H1 (cell line): ENCODE measurements around the gene C13orf42. TPM values are rescaled to one million over a fixed set of nuclear protein-coding genes. Genes with fewer than 3 reads are reported as not detected.

ENCODE experiments used
- KDM4A ChIP-seq: IDR thresholded peaks from one replicate; pipeline ENCODE4 v1.7.1; 2012; ENCODE audit warnings: low read depth, mild to moderate bottlenecking, moderate library complexity, low read length, inconsistent platforms; ENCODE audit not compliant: severe bottlenecking
- PHF8 ChIP-seq: fragments of 200-600 bp; sonication (generic); conservative IDR thresholded peaks from 2 replicates; pipeline ENCODE4 v1.7.1; 2012; ENCODE audit warnings: low read depth, mild to moderate bottlenecking, inconsistent platforms, low read length, moderate library complexity
- RAD21 ChIP-seq, 2 experiments: IDR thresholded peaks in 1 of 2; conservative IDR thresholded peaks in 1 of 2; 2 replicates each; pipeline ENCODE4 v1.6.1; 2011; ENCODE audit warnings: low read depth in 2 of 2, low read length in 2 of 2, improper control_type of control experiment in 1 of 2, inconsistent platforms in 1 of 2, mild to moderate bottlenecking in 1 of 2, moderate library complexity in 1 of 2
- RBBP5 ChIP-seq: IDR thresholded peaks from 2 replicates; pipeline ENCODE4 v1.7.1; 2012; ENCODE audit warnings: low read depth, mild to moderate bottlenecking, inconsistent platforms, low read length, moderate library complexity, borderline replicate concordance
- TCF12 ChIP-seq: IDR thresholded peaks from 2 replicates; pipeline ENCODE4 v1.6.1; 2011; ENCODE audit warnings: low read depth, mild to moderate bottlenecking, low read length
- polyA plus RNA-seq, 7 experiments: library from polyadenylated mRNA; depleted of rRNA in 3 of 7; stranded (reverse) in 5 of 7; unstranded in 2 of 7; fragments of >200 nt in 5 of 7; fragments of 200-250 nt in 2 of 7; gene quantifications; 1 replicate in 5 of 7; 2 replicates in 1 of 7; 4 replicates in 1 of 7; pipeline versions ENCODE4 v1.2.1 to v1.2.3, GENCODE V29; 2011 to 2013; ENCODE audit warnings: missing spikeins in 2 of 7, mixed read lengths in 2 of 7
- total RNA-seq: library from RNA; stranded (reverse); fragmentation: NEBNext Ultra II Directional; extraction: Animal tissue kit (Norgen Biotek cat#: 25700); gene quantifications from 2 replicates; pipeline ENCODE4 v1.2.1, GENCODE V29; 2021
- TF ChIP-seq, protein P1 (sequence below): fragments of 300-600 bp; sonication (generic); IDR thresholded peaks from 2 replicates; pipeline ENCODE4 v1.7.1; 2012; ENCODE audit warnings: low read length, moderate library complexity, mild to moderate bottlenecking, inconsistent platforms; ENCODE audit not compliant: insufficient replicate concordance
- TF ChIP-seq, protein P2 (sequence below): IDR thresholded peaks from 2 replicates; pipeline ENCODE4 v1.6.1; 2012; ENCODE audit warnings: inconsistent platforms
- TF ChIP-seq, protein P3 (sequence below): IDR thresholded peaks from 2 replicates; pipeline ENCODE4 v1.6.1; 2011; ENCODE audit warnings: low read depth, mild to moderate bottlenecking, low read length; ENCODE audit not compliant: insufficient read depth

The C13orf42 gene
- total and polyA plus RNA-seq, 2 of the 8 experiments (the other 6 are each of a cell fraction or from before 2014, with no cell fraction given), result 9.9 to 10.1 TPM

DNA sequence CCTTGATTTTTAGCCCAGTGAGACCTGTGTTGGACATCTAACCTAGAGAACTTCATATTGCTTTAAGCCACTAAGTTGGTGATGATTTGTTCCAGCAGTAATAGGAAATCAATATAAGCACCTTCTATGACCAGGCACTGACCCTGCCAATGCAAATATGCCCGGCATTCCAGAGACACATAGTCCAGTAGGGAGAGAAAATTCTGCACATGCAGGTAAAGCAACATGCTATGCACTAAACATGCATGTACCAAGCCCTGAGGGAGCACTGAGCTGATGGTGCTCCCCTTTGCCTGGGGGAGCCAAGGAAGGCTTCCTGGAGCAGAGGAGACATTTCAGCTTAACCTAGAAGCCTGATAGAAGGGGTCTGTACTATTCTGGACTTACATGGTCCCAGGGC is 40.4 kb upstream of the C13orf42 start (continued):
- TF ChIP-seq, protein P1, sequence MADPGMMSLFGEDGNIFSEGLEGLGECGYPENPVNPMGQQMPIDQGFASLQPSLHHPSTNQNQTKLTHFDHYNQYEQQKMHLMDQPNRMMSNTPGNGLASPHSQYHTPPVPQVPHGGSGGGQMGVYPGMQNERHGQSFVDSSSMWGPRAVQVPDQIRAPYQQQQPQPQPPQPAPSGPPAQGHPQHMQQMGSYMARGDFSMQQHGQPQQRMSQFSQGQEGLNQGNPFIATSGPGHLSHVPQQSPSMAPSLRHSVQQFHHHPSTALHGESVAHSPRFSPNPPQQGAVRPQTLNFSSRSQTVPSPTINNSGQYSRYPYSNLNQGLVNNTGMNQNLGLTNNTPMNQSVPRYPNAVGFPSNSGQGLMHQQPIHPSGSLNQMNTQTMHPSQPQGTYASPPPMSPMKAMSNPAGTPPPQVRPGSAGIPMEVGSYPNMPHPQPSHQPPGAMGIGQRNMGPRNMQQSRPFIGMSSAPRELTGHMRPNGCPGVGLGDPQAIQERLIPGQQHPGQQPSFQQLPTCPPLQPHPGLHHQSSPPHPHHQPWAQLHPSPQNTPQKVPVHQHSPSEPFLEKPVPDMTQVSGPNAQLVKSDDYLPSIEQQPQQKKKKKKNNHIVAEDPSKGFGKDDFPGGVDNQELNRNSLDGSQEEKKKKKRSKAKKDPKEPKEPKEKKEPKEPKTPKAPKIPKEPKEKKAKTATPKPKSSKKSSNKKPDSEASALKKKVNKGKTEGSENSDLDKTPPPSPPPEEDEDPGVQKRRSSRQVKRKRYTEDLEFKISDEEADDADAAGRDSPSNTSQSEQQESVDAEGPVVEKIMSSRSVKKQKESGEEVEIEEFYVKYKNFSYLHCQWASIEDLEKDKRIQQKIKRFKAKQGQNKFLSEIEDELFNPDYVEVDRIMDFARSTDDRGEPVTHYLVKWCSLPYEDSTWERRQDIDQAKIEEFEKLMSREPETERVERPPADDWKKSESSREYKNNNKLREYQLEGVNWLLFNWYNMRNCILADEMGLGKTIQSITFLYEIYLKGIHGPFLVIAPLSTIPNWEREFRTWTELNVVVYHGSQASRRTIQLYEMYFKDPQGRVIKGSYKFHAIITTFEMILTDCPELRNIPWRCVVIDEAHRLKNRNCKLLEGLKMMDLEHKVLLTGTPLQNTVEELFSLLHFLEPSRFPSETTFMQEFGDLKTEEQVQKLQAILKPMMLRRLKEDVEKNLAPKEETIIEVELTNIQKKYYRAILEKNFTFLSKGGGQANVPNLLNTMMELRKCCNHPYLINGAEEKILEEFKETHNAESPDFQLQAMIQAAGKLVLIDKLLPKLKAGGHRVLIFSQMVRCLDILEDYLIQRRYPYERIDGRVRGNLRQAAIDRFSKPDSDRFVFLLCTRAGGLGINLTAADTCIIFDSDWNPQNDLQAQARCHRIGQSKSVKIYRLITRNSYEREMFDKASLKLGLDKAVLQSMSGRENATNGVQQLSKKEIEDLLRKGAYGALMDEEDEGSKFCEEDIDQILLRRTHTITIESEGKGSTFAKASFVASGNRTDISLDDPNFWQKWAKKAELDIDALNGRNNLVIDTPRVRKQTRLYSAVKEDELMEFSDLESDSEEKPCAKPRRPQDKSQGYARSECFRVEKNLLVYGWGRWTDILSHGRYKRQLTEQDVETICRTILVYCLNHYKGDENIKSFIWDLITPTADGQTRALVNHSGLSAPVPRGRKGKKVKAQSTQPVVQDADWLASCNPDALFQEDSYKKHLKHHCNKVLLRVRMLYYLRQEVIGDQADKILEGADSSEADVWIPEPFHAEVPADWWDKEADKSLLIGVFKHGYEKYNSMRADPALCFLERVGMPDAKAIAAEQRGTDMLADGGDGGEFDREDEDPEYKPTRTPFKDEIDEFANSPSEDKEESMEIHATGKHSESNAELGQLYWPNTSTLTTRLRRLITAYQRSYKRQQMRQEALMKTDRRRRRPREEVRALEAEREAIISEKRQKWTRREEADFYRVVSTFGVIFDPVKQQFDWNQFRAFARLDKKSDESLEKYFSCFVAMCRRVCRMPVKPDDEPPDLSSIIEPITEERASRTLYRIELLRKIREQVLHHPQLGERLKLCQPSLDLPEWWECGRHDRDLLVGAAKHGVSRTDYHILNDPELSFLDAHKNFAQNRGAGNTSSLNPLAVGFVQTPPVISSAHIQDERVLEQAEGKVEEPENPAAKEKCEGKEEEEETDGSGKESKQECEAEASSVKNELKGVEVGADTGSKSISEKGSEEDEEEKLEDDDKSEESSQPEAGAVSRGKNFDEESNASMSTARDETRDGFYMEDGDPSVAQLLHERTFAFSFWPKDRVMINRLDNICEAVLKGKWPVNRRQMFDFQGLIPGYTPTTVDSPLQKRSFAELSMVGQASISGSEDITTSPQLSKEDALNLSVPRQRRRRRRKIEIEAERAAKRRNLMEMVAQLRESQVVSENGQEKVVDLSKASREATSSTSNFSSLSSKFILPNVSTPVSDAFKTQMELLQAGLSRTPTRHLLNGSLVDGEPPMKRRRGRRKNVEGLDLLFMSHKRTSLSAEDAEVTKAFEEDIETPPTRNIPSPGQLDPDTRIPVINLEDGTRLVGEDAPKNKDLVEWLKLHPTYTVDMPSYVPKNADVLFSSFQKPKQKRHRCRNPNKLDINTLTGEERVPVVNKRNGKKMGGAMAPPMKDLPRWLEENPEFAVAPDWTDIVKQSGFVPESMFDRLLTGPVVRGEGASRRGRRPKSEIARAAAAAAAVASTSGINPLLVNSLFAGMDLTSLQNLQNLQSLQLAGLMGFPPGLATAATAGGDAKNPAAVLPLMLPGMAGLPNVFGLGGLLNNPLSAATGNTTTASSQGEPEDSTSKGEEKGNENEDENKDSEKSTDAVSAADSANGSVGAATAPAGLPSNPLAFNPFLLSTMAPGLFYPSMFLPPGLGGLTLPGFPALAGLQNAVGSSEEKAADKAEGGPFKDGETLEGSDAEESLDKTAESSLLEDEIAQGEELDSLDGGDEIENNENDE, result no peak
- TF ChIP-seq, protein P2, sequence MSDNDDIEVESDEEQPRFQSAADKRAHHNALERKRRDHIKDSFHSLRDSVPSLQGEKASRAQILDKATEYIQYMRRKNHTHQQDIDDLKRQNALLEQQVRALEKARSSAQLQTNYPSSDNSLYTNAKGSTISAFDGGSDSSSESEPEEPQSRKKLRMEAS, result no peak
- no peak for TF ChIP-seq RAD21 (IDR thresholded peaks at IDR 0.05 in 1 of 2, conservative IDR thresholded peaks at IDR 0.05 in 1 of 2; ENCODE audit: low read depth in 2 of 2, low read length in 2 of 2)
- no peak for TF ChIP-seq PHF8
- no peak for TF ChIP-seq TCF12
- TF ChIP-seq RBBP5, result no peak
- no peak for TF ChIP-seq KDM4A
- TF ChIP-seq, protein P3, sequence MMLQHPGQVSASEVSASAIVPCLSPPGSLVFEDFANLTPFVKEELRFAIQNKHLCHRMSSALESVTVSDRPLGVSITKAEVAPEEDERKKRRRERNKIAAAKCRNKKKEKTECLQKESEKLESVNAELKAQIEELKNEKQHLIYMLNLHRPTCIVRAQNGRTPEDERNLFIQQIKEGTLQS, result no peak
